HPDE6-E6E7 (cell line): ENCODE measurements around the gene GNE.
"Not testable (repeated sequence)": the region's sequence is repeated elsewhere in the genome, so short reads cannot be mapped to it uniquely, and the experiment has no call there.

Experiments
- DNase-seq: peaks from one replicate; pipeline ENCODE4 v3.0.0; 2011; ENCODE audit warnings: missing footprints; ENCODE audit errors: extremely low spot score

The GNE gene, protein sequence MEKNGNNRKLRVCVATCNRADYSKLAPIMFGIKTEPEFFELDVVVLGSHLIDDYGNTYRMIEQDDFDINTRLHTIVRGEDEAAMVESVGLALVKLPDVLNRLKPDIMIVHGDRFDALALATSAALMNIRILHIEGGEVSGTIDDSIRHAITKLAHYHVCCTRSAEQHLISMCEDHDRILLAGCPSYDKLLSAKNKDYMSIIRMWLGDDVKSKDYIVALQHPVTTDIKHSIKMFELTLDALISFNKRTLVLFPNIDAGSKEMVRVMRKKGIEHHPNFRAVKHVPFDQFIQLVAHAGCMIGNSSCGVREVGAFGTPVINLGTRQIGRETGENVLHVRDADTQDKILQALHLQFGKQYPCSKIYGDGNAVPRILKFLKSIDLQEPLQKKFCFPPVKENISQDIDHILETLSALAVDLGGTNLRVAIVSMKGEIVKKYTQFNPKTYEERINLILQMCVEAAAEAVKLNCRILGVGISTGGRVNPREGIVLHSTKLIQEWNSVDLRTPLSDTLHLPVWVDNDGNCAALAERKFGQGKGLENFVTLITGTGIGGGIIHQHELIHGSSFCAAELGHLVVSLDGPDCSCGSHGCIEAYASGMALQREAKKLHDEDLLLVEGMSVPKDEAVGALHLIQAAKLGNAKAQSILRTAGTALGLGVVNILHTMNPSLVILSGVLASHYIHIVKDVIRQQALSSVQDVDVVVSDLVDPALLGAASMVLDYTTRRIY

DNA sequence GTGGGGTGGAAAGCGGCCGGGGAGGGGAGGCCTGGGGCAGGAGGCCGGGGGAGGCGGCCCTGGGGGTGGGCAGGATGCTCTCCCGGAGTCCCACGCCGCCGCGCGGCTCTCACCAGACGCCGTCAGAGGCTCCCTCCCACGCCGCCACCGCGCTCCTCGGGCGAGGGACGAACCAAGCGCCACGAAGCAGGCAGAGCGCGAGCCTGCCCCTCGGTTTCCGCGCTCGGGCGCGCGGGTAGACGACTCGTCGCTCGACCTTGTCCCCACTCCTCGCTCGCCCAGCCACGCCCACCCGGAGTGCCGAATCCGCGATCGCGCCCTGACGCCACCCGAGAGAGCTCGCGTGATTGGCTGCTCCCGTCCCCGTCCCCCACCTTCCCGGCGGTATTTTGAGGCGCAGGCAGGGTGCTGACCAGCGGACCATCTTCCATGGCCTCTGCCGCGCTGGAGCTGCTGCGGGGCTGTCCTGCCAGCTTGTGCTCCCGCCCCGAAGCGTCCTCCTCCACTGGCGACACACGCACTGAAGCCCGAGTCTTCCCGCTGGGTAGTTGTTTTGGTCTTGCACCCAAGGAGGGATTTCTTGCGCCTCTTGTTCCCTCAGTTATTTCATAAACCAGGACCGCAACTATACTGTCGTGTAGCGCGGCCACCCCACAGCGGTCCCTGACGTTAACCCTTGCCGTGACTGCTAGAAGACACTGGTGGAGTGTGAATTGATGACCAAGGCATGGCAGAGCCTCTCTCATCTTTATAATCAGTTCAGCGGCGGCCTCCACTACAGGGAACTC is at the start of gene GNE:
TSS of gene GNE (minus strand) at position 241 of the 788 bp plus-strand sequence. CDS start 9,093 bp downstream, outside the sequence.
- peak; percentile 89 for DNase-seq

DNA sequence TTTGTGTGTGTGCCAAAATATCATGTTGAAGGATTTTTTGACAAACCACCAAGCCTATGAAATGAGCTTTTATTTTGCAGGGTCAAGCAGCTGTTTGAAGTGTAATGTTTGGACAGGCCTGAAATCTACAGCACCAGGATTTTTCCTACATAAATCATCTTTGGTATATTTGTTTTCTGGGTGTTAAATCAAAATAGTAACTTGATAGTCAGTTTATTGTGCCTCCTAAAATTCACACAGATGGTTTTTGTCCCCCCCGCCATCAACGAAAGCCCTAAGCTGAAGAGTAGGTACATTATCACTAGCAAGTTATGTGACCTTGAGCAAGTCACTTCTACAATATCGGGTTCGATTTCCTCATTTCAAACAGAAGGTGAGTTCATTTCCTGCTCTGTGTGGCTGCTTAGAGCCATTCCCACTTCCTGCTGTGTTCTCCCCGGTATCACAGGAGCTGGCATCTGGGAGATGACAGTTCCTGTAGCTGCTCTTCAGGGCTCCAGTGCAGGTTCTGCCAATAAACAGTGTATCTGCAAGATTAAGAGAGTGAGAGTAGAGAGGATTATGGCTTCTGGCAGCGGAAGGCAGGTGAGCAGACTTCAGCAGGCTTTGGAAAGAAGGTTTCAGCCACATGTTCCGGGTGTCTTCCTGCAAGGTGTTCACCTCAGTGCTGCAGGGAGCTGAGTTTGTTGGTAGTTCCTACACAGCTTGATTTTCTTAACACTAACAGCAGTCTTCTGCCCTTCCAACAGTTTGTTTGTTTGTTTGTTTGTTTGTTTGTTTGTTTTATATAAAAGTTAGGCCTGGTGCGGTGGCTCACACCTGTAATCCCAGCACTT is 48.4 kb upstream of the GNE start:
- peak; percentile 31 for DNase-seq

DNA sequence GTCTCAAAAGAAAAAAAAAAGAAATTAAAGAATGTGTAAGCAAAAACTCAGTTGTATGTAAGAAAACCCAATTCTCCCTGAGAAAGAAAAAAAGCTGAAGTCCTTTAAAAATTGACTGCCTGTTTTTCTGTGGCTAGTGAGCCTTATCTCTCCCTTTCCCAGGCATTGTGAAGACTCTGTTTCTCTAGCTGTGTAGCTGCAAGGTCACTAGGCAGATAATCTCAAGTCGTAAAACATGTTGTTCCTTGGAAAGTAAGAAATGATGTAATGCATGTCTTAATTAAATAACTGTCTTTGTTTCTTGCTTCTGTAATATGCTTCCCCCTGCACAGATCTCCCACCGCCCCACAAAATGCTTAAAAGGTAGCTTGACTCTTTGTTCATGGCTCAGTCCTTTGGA is 46.1 kb upstream of the GNE start:
- DNase-seq = not testable (repeated sequence)

DNA sequence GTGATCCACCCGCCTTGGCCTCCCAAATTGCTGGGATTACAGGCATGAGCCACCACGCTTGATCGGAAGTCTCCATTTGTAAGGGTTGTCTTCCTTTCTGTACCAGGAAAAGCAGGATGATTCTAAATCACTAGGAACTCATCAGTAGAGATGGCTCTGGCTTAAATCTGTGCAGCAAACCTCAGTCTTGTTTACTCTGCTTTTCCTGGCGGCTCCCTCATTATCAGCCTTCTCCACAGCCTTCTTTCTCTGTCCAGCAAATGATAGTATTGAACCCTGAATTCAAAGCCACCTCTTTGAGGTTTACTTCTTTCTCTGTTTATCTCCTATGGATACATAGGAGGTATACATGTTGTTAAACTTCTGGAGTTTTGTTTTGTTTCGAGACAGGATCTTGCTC is 43.0 kb upstream of the GNE start:
- DNase-seq = no peak

DNA sequence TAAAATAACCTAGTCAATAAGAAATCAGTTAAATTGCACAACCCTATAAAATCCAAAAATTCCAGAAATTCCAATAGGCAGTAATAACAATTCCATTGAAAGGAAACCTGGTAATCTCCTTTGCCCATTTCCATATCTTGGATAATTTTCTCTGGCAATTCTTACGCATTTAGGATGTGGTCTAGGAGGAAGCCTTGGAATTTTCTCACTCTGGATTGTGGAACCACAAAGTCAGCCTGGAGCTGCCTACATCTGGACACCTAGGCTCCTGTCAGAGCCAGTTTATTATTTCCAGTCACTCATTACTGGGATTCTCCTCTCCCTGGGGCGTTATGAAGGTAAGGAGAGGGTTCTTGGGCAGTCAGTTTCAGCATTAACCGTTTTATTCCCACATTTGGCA is 40.3 kb upstream of the GNE start:
- no peak for DNase-seq

DNA sequence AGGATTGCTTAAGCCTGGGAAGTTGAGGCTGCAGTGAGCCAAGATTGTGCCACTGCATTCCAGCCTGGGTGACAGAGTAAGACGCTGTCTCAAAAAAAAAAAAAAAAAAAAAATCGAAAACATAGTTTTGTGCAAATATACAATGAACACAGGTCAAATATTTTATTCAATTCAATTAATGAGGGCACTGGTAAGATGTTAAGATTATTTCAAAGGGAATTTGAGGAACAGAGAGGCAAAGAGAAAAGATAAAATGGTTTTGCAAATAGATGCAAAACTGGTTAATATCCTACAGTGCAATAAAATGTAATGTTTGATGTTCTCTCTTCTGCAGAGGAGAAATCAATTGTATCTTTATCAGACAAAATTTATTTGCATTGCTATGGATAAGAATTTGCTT is 39.5 kb upstream of the GNE start:
- DNase-seq = no peak

DNA sequence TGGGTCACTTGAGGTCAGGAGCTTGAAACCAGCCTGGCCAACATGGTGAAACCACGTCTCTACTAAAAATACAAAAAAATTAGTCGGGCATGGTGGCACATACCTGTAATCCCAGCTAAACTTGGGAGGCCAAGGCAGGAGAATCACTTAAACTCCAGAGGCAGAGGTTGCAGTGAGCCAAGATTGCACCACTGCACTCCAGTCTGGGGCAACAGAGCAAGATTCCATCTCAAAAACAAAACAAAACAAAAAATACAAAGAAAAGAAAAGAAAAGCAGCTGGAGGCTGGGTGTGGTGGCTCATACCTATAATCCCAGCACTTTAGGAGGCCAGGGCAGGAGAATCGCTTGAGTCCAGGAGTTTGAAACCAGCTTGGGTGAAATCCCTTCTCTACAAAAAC is 36.7 kb upstream of the GNE start:
- DNase-seq = not testable (repeated sequence)

DNA sequence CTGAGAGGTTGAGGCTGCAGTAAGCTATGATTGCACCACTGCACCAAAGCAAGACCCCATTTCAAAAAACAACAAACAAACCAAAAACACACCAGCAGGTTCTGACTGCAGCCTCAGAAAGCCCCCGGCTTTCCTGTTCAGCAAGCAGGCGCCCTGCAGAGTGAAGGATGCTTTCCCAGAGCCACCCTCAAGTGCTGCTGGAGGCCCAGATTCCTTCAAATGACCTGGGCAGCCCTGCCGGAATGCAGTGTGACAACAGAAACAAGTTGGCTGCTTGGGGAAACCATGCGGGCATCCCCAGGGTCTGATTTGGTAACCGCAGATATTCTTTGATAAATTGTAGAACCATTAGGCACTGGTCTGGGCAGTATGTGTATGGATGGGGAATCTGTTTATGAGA is 35.7 kb upstream of the GNE start:
- no peak for DNase-seq

DNA sequence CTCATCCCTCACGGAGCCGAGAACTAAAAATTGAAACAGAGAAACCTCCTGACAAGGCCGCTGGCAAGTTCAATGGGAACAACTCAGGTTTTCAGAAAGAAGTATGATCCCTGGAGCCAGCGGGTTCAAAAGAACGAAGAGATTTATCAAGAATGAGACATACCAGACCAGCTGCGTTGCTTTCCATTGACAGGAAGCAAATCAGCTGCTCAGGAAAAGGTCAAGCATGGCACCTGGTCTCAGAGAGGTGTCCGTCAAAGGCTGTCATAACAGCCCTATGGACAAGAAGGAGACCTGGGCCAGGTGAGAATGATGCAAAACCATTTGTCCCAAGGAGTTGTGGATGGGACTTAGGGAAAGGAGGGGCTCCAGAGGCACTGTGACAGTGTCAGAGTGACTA is 34.9 kb upstream of the GNE start:
- DNase-seq = no peak

GRCh38 chr9:36292641-36293040 is 34.4 kb upstream of the GNE start:
- DNase-seq = no peak

DNA sequence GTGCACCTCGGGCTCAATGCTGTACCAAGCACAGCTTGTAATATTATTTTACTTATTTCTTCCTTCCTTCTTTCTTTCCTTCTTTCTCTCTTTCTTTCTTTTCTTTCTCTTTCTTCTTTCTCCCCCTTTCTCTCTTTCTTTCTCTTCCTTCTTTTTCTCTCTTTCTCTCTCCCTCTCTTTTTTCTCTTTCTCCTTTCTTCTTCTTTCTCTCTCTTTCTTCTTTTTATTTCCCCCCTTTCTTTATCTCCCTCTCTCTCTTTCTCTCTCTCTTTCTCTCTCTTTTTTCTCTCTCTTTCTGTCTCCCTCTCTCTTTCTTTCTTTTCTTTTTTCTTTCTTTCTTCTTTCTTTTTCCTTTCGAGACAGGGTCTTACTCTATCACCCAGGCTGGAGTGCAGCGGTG is 32.7 kb upstream of the GNE start:
- DNase-seq = no peak

- DNase-seq = no peak
Measured at GRCh38 chr9:36289836-36290435, 31.7 kb upstream of the GNE start.

DNA sequence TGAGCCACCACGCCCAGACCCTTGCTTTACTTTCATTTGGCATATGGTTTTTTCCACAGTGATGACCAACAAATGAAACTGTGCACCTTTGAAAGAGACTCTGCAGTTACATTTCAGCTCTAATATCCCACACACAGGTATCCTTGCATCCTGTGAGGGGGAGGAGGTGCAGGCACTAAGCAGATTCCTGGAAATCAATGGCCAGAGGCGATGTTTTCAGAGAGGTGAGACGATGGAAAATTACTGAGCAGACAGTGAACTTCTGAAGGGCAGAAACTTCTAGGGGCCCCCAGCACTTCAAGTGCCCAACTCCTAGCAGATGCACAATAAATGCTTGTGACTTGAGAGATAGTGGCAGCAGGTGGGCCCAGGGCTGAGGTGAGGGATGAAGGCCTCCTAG is 29.8 kb upstream of the GNE start:
- no peak for DNase-seq

- no peak for DNase-seq
Measured at GRCh38 chr9:36286388-36286787, 28.1 kb upstream of the GNE start.

DNA sequence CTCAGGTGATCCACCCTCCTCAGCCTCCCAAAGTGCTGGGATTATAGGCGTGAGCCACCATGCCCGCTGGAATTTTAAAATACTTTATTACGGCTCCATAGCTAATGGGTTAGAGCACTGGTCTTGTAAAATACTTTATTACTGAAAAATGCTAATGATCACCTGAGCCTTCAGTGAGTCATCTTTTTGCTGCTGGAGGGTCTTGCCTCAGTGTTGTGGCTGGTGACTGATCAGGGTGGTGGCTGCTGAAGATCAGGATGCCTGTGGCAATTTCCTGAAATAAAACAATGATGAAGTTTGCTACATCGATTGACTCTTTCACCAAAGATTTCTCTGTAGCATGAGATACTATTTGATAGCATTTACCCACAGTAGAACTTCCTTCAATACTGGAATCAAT is 26.0 kb upstream of the GNE start:
- DNase-seq = no peak

DNA sequence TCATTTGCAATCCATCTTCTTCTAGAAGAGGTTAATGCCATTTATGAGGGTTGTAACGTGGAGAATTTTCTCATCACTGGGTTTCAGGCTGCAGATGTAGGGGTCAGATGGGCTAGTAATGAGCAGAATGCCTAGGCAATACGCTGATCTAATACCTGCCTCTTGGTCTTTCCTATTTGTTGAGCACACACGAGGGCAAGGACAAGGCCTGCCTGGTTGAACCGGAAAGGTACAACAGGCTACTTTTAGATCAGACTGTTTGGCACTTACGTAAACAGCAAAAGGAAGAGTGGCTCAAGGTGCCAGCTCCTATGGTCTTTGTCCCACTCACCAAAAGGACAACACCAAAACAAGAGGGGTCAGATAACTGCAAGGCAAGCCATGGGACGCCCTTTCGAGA is 24.0 kb upstream of the GNE start:
- DNase-seq = no peak

DNA sequence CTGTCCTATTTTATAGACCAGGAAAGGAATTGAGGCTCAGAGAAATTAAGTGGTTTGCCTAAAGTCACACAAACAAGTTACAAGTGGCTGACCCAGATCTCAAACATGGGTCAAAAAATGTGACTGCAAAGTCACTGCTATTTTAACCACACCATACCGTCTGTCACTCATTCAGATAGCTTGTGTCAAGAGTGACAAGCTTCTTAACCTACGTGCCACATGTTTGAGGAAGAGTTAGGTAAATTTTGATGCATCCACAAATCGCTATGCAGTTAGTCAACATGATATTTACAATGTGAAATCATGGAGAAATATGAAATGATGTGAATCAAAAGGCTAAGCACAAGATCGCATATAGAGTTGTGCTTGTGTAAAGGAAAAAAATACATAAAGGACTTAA is 22.7 kb upstream of the GNE start:
- no peak for DNase-seq

- DNase-seq = no peak
Measured at GRCh38 chr9:36278243-36278642, 20.0 kb upstream of the GNE start.

DNA sequence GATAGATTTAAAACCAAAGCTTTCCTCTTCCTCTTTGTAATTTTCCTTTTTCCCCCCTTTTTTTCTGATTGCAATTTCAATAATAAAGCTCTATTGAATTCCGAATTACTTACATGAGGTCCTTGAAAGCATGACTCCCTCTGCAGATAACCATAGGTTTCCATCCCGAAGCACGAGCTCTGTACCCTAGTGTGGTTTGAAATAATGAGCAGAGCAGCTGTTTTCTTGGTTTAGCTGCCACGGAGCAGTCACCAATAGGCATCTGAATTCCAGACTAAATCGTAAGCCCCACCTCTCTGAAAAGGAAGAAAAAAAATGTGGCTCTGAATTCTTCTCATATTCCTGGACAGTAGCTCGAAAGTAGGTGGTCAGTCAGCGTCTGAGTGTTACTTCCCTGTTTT is 18.5 kb upstream of the GNE start:
- DNase-seq = no peak

GRCh38 chr9:36276254-36276653 is 18.0 kb upstream of the GNE start:
- DNase-seq = no peak

DNA sequence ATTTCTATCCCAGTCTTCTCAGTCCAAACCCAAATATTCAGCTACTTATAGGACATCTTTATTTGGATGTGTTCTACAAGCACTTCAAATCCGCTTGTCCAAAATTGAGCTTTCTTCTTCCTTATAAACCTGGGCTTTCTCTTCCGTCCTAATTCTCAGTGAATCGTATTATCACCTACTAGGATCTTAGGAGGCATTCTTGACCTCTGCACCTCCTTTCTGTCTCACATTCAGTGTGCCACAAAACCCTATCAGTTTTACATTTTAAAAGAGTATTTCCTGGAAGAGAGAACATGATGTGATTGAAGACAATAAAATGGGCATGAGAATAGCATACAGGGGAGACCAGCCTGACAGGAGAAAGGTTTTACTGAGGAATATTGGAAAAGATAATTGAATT is 16.8 kb upstream of the GNE start:
- DNase-seq = no peak
